ENCODE measurements around the gene ZSWIM7.

The ZSWIM7 gene

DNA sequence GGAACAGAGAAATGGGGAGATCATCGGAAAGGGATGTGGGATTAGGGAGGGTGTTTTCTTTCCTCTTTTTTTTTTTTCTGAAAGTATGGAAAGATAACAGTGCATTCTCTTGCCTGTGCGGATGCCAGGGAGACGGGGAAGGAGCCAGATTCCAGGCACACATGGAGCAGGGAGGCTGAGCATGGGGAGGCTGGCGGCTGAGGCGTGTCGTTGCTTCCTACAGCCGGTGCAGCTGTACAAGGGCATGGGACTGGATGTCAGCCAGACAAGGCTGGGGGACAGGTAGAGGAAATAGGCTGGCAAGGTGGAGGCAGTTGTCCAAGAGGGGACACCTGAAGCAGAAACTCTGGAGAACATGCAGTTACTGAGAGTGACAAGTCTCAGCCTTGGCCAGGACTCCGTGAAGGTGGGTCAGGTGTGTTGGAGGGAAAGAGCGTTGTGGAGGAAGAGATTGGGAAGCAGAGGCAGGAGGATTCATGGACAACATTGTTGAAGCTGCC, 71.2 kb downstream of the ZSWIM7 start:
- DNase-seq = no peak
